IMR-90 (cell line): Measurements from ENCODE around the gene CFAP97. TPM values are rescaled to one million over a fixed set of nuclear protein-coding genes. Genes with fewer than 3 reads are reported as not detected.

Experiments used
- ATAC-seq: fragments of 200-7000 bp; cut with Tn5 transposase; 2 replicates; pipeline ENCODE4 v1.9.1; 2020; ENCODE audit warnings: low read depth, mild to moderate bottlenecking, moderate library complexity
- BruUV-seq: library from RNA; stranded (reverse); fragments of 400-500 nt; replicated peaks from 2 replicates; lab custom pipeline; 2021; lab: Mats Ljungman, UMichigan
- CTCF ChIA-PET: fragments of 300-600 bp; formaldehyde crosslinking; extraction: SDS; loops from one replicate; lab custom pipeline; 2021; ENCODE audit warnings: antibody characterized with exemption; lab: Yijun Ruan, JAX
- POLR2A ChIA-PET: fragments of 300-600 bp; sonication (Branson Sonifier 250); formaldehyde crosslinking; loops from one replicate; lab custom pipeline; 2022; ENCODE audit warnings: antibody characterized with exemption; ENCODE audit not compliant: unreplicated experiment; lab: Charles Lee
- DNase-seq: peaks from one replicate; pipeline ENCODE4 v3.0.0; 2013
- H2AFZ ChIP-seq: replicated peaks from 2 replicates; pipeline ENCODE3; 2013; ENCODE audit warnings: low read length, mild to moderate bottlenecking; ENCODE audit not compliant: poor library complexity
- H2AK5ac ChIP-seq: 2 replicates; pipeline ENCODE4 v1.6.1; 2013; ENCODE audit warnings: low read depth, low read length, inconsistent platforms
- H2AK9ac ChIP-seq: replicated peaks from 2 replicates; pipeline ENCODE3; 2013; ENCODE audit warnings: mild to moderate bottlenecking, low read depth, low read length, moderate library complexity; ENCODE audit not compliant: poor library complexity
- H2BK120ac ChIP-seq: 2 replicates; pipeline ENCODE4 v1.6.1; 2013; ENCODE audit warnings: low read depth, low read length, inconsistent platforms
- H2BK15ac ChIP-seq: 3 replicates; pipeline ENCODE4 v1.6.1; 2013; ENCODE audit warnings: low read depth, low read length, inconsistent platforms
- H2BK20ac ChIP-seq: 2 replicates; pipeline ENCODE4 v1.6.1; 2013; ENCODE audit warnings: low read depth, mild to moderate bottlenecking, inconsistent platforms, low read length, moderate library complexity
- H2BK5ac ChIP-seq: 2 replicates; pipeline ENCODE4 v1.6.1; 2013; ENCODE audit warnings: mild to moderate bottlenecking, low read depth, low read length, inconsistent platforms; ENCODE audit not compliant: poor library complexity, severe bottlenecking
- H3K14ac ChIP-seq: replicated peaks from 2 replicates; pipeline ENCODE4 v1.6.1; 2013; ENCODE audit warnings: low read depth, low read length, inconsistent platforms
- H3K18ac ChIP-seq: 2 replicates; pipeline ENCODE4 v1.6.1; 2013; ENCODE audit warnings: low read depth, low read length, control low read depth
- H3K23ac ChIP-seq: 2 replicates; pipeline ENCODE4 v1.6.1; 2013; ENCODE audit warnings: low read depth, low read length, inconsistent platforms
- H3K27ac ChIP-seq: 2 replicates; pipeline ENCODE4 v1.5.1; 2013; ENCODE audit warnings: mild to moderate bottlenecking, control low read depth, low read length; ENCODE audit not compliant: insufficient read depth
- H3K27me3 ChIP-seq: 2 replicates; pipeline ENCODE4 v1.6.1; 2013; ENCODE audit warnings: low read length; ENCODE audit not compliant: control insufficient read depth, insufficient read depth
- H3K36me3 ChIP-seq: 2 replicates; pipeline ENCODE4 v1.6.1; 2013; ENCODE audit warnings: low read length, mixed read lengths; ENCODE audit not compliant: control insufficient read depth, insufficient read depth
- H3K4ac ChIP-seq: 2 replicates; pipeline ENCODE4 v1.6.1; 2013; ENCODE audit warnings: low read depth, low read length, inconsistent platforms
- H3K4me1 ChIP-seq: 2 replicates; pipeline ENCODE4 v1.6.1; 2013; ENCODE audit warnings: low read length, mixed read lengths; ENCODE audit not compliant: control insufficient read depth, insufficient read depth
- H3K4me2 ChIP-seq: 2 replicates; pipeline ENCODE4 v1.6.1; 2013; ENCODE audit warnings: low read depth, mild to moderate bottlenecking, control low read depth, low read length, moderate library complexity
- H3K4me3 ChIP-seq: 2 replicates; pipeline ENCODE4 v1.5.1; 2013; ENCODE audit warnings: low read depth, mild to moderate bottlenecking, control low read depth, low read length, moderate library complexity; ENCODE audit not compliant: insufficient read depth
- H3K56ac ChIP-seq: 2 replicates; pipeline ENCODE4 v1.6.1; 2013; ENCODE audit warnings: low read length, inconsistent platforms; ENCODE audit not compliant: insufficient read depth; ENCODE audit errors: extremely low read depth
- H3K79me1 ChIP-seq, 2 experiments: 2 replicates each; pipeline ENCODE4 v1.6.1; 2013; ENCODE audit warnings: low read length in 2 of 2, inconsistent platforms in 1 of 2, low read depth in 1 of 2
- H3K9ac ChIP-seq: 2 replicates; pipeline ENCODE4 v1.6.1; 2013; ENCODE audit warnings: low read depth, low read length, control low read depth
- H3K9me1 ChIP-seq: 2 replicates; pipeline ENCODE4 v1.6.1; 2013; ENCODE audit warnings: low read length, inconsistent platforms; ENCODE audit not compliant: insufficient read depth
- H3K9me3 ChIP-seq: 2 replicates; pipeline ENCODE4 v1.6.1; 2013; ENCODE audit warnings: low read length; ENCODE audit not compliant: control insufficient read depth, insufficient read depth
- H4K20me1 ChIP-seq: 2 replicates; pipeline ENCODE4 v1.6.1; 2013; ENCODE audit warnings: low read length, inconsistent platforms; ENCODE audit not compliant: insufficient read depth
- H4K5ac ChIP-seq: 2 replicates; pipeline ENCODE4 v1.6.1; 2013; ENCODE audit warnings: mild to moderate bottlenecking, low read depth, low read length, control low read depth
- H4K8ac ChIP-seq, 2 experiments: 2 replicates each; pipeline ENCODE4 v1.6.1; 2013; ENCODE audit warnings: low read depth in 2 of 2, low read length in 2 of 2, control low read depth in 1 of 2, inconsistent platforms in 1 of 2
- H4K91ac ChIP-seq: 2 replicates; pipeline ENCODE4 v1.6.1; 2013; ENCODE audit warnings: low read depth, low read length, inconsistent platforms; ENCODE audit not compliant: insufficient read depth
- CEBPB ChIP-seq: IDR thresholded peaks from 2 replicates; pipeline ENCODE4 v1.6.1; 2012; ENCODE audit warnings: low read depth, low read length, improper control_type of control experiment
- CTCF ChIP-seq: conservative IDR thresholded peaks from 2 replicates; pipeline ENCODE4 v1.5.1; 2012; ENCODE audit warnings: mild to moderate bottlenecking, low read depth, low read length, improper control_type of control experiment
- ELK1 ChIP-seq: fragments of 150-350 bp; IDR thresholded peaks from 2 replicates; pipeline ENCODE4 v1.6.1; 2016; ENCODE audit warnings: low read depth, mild to moderate bottlenecking, low read length, moderate library complexity, borderline replicate concordance
- FOS ChIP-seq: fragments of 150-350 bp; IDR thresholded peaks from 2 replicates; pipeline ENCODE4 v1.6.1; 2016; ENCODE audit warnings: low read depth, low read length
- MAFK ChIP-seq: IDR thresholded peaks from 2 replicates; pipeline ENCODE4 v1.6.1; 2012; ENCODE audit warnings: low read depth, low read length, improper control_type of control experiment
- MAZ ChIP-seq: IDR thresholded peaks from 2 replicates; pipeline ENCODE4 v1.6.1; 2012; ENCODE audit warnings: low read depth, mild to moderate bottlenecking, low read length, improper control_type of control experiment, moderate library complexity, borderline replicate concordance
- NFE2L2 ChIP-seq: fragments of 150-350 bp; IDR thresholded peaks from 2 replicates; pipeline ENCODE4 v1.6.1; 2016; ENCODE audit warnings: low read depth, mild to moderate bottlenecking, low read length
- POLR2A ChIP-seq: IDR thresholded peaks from 2 replicates; pipeline ENCODE4 v1.6.1; 2012; ENCODE audit warnings: mild to moderate bottlenecking, low read depth, low read length
- RAD21 ChIP-seq: IDR thresholded peaks from 2 replicates; pipeline ENCODE4 v1.6.1; 2012; ENCODE audit warnings: low read length, improper control_type of control experiment
- RFX5 ChIP-seq: IDR thresholded peaks from 2 replicates; pipeline ENCODE4 v1.8.0; 2012; ENCODE audit warnings: low read depth, mild to moderate bottlenecking, low read length, moderate library complexity
- SMC3 ChIP-seq: fragments of 150-350 bp; IDR thresholded peaks from 2 replicates; pipeline ENCODE4 v1.6.1; 2016; ENCODE audit warnings: low read depth, mild to moderate bottlenecking, antibody characterized with exemption, low read length, moderate library complexity
- USF2 ChIP-seq: fragments of 150-350 bp; IDR thresholded peaks from 2 replicates; pipeline ENCODE4 v1.6.1; 2017; ENCODE audit warnings: mild to moderate bottlenecking, antibody characterized with exemption, low read length, low read depth
- WGBS, 2 experiments: methylation state at CpG; one replicate each; pipeline versions ENCODE4 v1.1.5 to v1.1.7; 2013; ENCODE audit warnings: missing lambda C conversion rate in 2 of 2; ENCODE audit not compliant: insufficient read length in 1 of 2; ENCODE audit errors: extremely low coverage in 2 of 2; 5-methylcytosine and 5-hydroxymethylcytosine counted together
- dilution Hi-C: fragments of 300-500 bp; cut with HindIII; formaldehyde crosslinking; loops from one replicate; pipeline ENCODE4 v1.14.3; 2018; ENCODE audit warnings: low sequenced_read_pairs; ENCODE audit not compliant: unreplicated experiment
- in situ Hi-C: fragments of 300-500 bp; cut with MboI; formaldehyde crosslinking; loops from 3 replicates; pipeline ENCODE4 v1.14.3; 2019; ENCODE audit warnings: low sequenced_read_pairs, inconsistent platforms, mixed read lengths
- intact Hi-C: fragments of 100-400 bp; cut with micrococcal nuclease; formaldehyde crosslinking; loops from 2 replicates; pipeline ENCODE4 v1.10.0; 2022
- polyA plus RNA-seq, 3 experiments: library from polyadenylated mRNA; depleted of rRNA; stranded (reverse); fragments of >200 nt; gene quantifications; 2 replicates each; pipeline ENCODE4 v1.2.3, GENCODE V29; 2012; ENCODE audit warnings: low replicate concordance in 1 of 3
- total RNA-seq: library from RNA; depleted of rRNA; stranded (reverse); fragments of >200 nt; gene quantifications from 2 replicates; pipeline ENCODE4 v1.2.3, GENCODE V29; 2012

Gene CFAP97
- total and polyA plus RNA-seq, 2 of the 4 experiments (the other 2 are of a cell fraction): 14.5 to 16.0 TPM

- TF ChIP-seq ELK1 (no peak), POLR2A (no peak), NFE2L2 (no peak), RAD21 (no peak)
These were observed 45.3 kb upstream of the CFAP97 start (continued) for GRCh38 chr4:185249105-185249504.

- no peak overlapping the region for H4K5ac ChIP-seq
- H3K79me1 ChIP-seq: peaks cover 6 to 12% of the 10 kb centered on the region in 2 experiments
- in situ Hi-C loops (no loop called here), dilution Hi-C loops (no loop called here), intact Hi-C loops (no loop called here)
- H3K9ac ChIP-seq: no peak overlapping the region
- H3K56ac ChIP-seq: no peak overlapping the region; the same call in 1 of the 2 replicates
- no peak overlapping the region for H2AFZ ChIP-seq
- H4K91ac ChIP-seq: no peak overlapping the region
- H3K18ac ChIP-seq: no peak overlapping the region
- DNase-seq (no peak), ATAC-seq (no peak)
- H3K23ac ChIP-seq: no peak overlapping the region
- WGBS, 2 experiments: no CpG with 5 or more reads among the region's 3 CpGs
- H2BK15ac ChIP-seq: no peak overlapping the region
- no peak overlapping the region for H3K4ac ChIP-seq
- no peak overlapping the region for H3K4me2 ChIP-seq
- no peak overlapping the region for H3K27ac ChIP-seq
- H2AK9ac ChIP-seq: no peak overlapping the region
- no peaks in the 10 kb centered on the region for H3K36me3 ChIP-seq
- ChIA-PET POLR2A (no interaction called here), CTCF (no interaction called here)
- no peaks in the 10 kb centered on the region for H3K9me3 ChIP-seq
- no peak overlapping the region for H2BK120ac ChIP-seq
- no peaks in the 10 kb centered on the region; the same call in 1 of the 2 replicates for H3K9me1 ChIP-seq
- H3K4me1 ChIP-seq: peaks cover 2% of the 10 kb centered on the region; the same call in 1 of the 2 replicates
- no TSS peak for BruUV-seq
- no peaks in the 10 kb centered on the region for H4K20me1 ChIP-seq
- no peak overlapping the region for H2BK20ac ChIP-seq
- no peak overlapping the region for H2BK5ac ChIP-seq
- no peak overlapping the region for H3K4me3 ChIP-seq
- no peaks in the 10 kb centered on the region for H3K27me3 ChIP-seq
- no peak overlapping the region for H4K8ac ChIP-seq
- H2AK5ac ChIP-seq: no peak overlapping the region
- no peak overlapping the region for H3K14ac ChIP-seq
- no peak for TF ChIP-seq SMC3
- no peak for TF ChIP-seq MAFK
- TF ChIP-seq FOS: no peak
- no peak for TF ChIP-seq RAD21
- TF ChIP-seq RFX5: no peak
- TF ChIP-seq MAZ: no peak
- TF ChIP-seq ELK1: no peak
- no peak for TF ChIP-seq USF2
- no peak for TF ChIP-seq CTCF
- TF ChIP-seq CEBPB: no peak
These were observed 44.7 kb upstream of the CFAP97 start for GRCh38 chr4:185248393-185249039.
